HG03571 (cell line): ENCODE results near the gene SAT2.

Experiments
- ATAC-seq: cut with Tn5 transposase; IDR thresholded peaks from one replicate; pipeline ENCODE4 v1.9.1; 2021; ENCODE audit not compliant: unreplicated experiment

Gene SAT2

DNA sequence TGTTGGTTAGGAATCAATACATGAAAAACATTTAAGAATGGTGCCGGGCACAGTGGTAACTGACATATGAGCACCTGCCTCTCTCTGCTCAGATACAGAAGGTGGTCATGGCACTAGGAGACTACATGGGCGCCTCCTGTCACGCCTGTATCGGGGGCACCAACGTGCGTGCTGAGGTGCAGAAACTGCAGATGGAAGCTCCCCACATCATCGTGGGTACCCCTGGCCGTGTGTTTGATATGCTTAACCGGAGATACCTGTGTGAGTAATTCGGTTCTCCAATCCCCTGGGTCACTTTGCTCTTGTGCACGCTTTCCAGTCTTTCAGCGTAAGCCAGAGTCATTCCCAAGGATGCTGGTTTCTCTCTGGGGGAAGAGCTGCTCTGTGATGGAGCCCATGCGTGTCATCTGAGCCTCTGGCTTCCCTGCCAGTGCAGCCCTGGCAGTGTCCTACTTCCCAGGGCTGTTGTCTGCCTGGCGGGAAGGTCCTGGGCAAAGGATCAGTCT is 51.1 kb downstream of the SAT2 start:
- ATAC-seq, result no peak
